ENCODE results near the gene BICC1. TPM values are rescaled to one million over a fixed set of nuclear protein-coding genes. Genes with fewer than 3 reads are reported as not detected.
"Not testable (repeated sequence)": the region's sequence is repeated elsewhere in the genome, so short reads cannot be mapped to it uniquely, and the experiment has no call there.

Gene BICC1
- total RNA-seq, 1 donor from 2014 or later, result 2.4 TPM

GRCh38 chr10:58857251-58857805 is 344.7 kb downstream of the BICC1 start:
- TF ChIP-seq CTCF (conservative IDR thresholded peaks at IDR 0.05), result no peak
- Mint-ChIP-seq H3K27ac (ENCODE audit: unreplicated experiment) (no peak overlapping the region), H3K9me3 (peaks cover 15% of the 10 kb centered on the region), H3K4me3 (no peak overlapping the region), H3K36me3 (ENCODE audit: low read depth) (peaks cover 4% of the 10 kb centered on the region), H3K4me1 (no peaks in the 10 kb centered on the region), H3K27me3 (ENCODE audit: low read depth) (no peaks in the 10 kb centered on the region)
- no peak for DNase-seq (ENCODE audit: low read depth, low spot score)

- peaks cover 15% of the 10 kb centered on the region for H3K9me3 Mint-ChIP-seq
- not testable (repeated sequence) for H3K27me3 Mint-ChIP-seq (ENCODE audit: low read depth); H3K36me3 Mint-ChIP-seq (ENCODE audit: low read depth); DNase-seq (ENCODE audit: low read depth, low spot score); H3K27ac Mint-ChIP-seq (ENCODE audit: unreplicated experiment); H3K4me1 Mint-ChIP-seq; H3K4me3 Mint-ChIP-seq
These were observed 345.5 kb downstream of the BICC1 start for GRCh38 chr10:58858123-58858522.

- Mint-ChIP-seq H3K27me3 (ENCODE audit: low read depth) (no peaks in the 10 kb centered on the region), H3K27ac (ENCODE audit: unreplicated experiment) (no peak overlapping the region), H3K4me1 (no peaks in the 10 kb centered on the region), H3K36me3 (ENCODE audit: low read depth) (peaks cover 4% of the 10 kb centered on the region), H3K4me3 (no peak overlapping the region), H3K9me3 (peaks cover 15% of the 10 kb centered on the region)
- TF ChIP-seq CTCF (conservative IDR thresholded peaks at IDR 0.05), result no peak
- DNase-seq (ENCODE audit: low read depth, low spot score), result no peak
These were observed 346.9 kb downstream of the BICC1 start for GRCh38 chr10:58859526-58859925.

- DNase-seq (ENCODE audit: low read depth, low spot score), result no peak
- Mint-ChIP-seq H3K4me1 (no peaks in the 10 kb centered on the region), H3K27ac (ENCODE audit: unreplicated experiment) (no peak overlapping the region), H3K27me3 (ENCODE audit: low read depth) (no peaks in the 10 kb centered on the region), H3K9me3 (no peaks in the 10 kb centered on the region), H3K4me3 (no peak overlapping the region), H3K36me3 (ENCODE audit: low read depth) (no peaks in the 10 kb centered on the region)
- no peak for TF ChIP-seq CTCF (conservative IDR thresholded peaks at IDR 0.05)
These were observed 355.0 kb downstream of the BICC1 start for GRCh38 chr10:58867683-58868082.

- H3K27ac Mint-ChIP-seq (ENCODE audit: unreplicated experiment), result no peak overlapping the region
- no peaks in the 10 kb centered on the region for H3K9me3 Mint-ChIP-seq
These were observed 356.2 kb downstream of the BICC1 start for GRCh38 chr10:58868736-58869435.

More at GRCh38 chr10:58868736-58869435, 356.2 kb downstream of the BICC1 start:
- DNase-seq (ENCODE audit: low read depth, low spot score), result no peak
- H3K4me3 Mint-ChIP-seq, result no peak overlapping the region
- no peaks in the 10 kb centered on the region for H3K27me3 Mint-ChIP-seq (ENCODE audit: low read depth)
- no peak for TF ChIP-seq CTCF (conservative IDR thresholded peaks at IDR 0.05)
- H3K36me3 Mint-ChIP-seq (ENCODE audit: low read depth), result no peaks in the 10 kb centered on the region
- H3K4me1 Mint-ChIP-seq, result no peaks in the 10 kb centered on the region

Measured in neural crest cell (in vitro differentiated cells).